Activated CD4-positive, alpha-beta T cell treated with anti-CD3 and anti-CD28 coated beads, Interleukin-2, amount 10 ng/mL, durations not matched to agents 24 days and 14 days (primary cell): ENCODE results near the gene OSBPL10. TPM values are rescaled to one million over a fixed set of nuclear protein-coding genes. Genes with fewer than 3 reads are reported as not detected.
A peak's percentile ranks its signal among the peaks of the same experiment; 100 is the strongest.

Experiments used
- DNase-seq: peaks from one replicate; pipeline ENCODE4 v3.0.0; 2022
- H3K27ac Mint-ChIP-seq: one replicate; pipeline ENCODE4 v1.8.0; 2022; ENCODE audit warnings: mild to moderate bottlenecking, mixed read lengths
- H3K27me3 Mint-ChIP-seq: one replicate; pipeline ENCODE4 v1.8.0; 2022; ENCODE audit warnings: mixed read lengths
- H3K36me3 Mint-ChIP-seq: one replicate; pipeline ENCODE4 v1.8.0; 2022; ENCODE audit warnings: low read depth, mild to moderate bottlenecking, mixed read lengths
- H3K4me1 Mint-ChIP-seq: one replicate; pipeline ENCODE4 v1.8.0; 2021; ENCODE audit warnings: mixed read lengths
- H3K4me3 Mint-ChIP-seq: one replicate; pipeline ENCODE4 v1.8.0; 2022; ENCODE audit warnings: mild to moderate bottlenecking, moderate library complexity, mixed read lengths
- H3K9me3 Mint-ChIP-seq: one replicate; pipeline ENCODE4 v1.8.0; 2021; ENCODE audit warnings: mixed read lengths
- intact Hi-C: fragments of 100-400 bp; cut with micrococcal nuclease; formaldehyde crosslinking; loops from one replicate; pipeline ENCODE4 v1.15.1; 2023
- total RNA-seq: library from RNA; stranded (reverse); gene quantifications from 2 replicates; pipeline ENCODE4 v1.2.3, GENCODE V29; 2022

The OSBPL10 gene
- total RNA-seq, 1 donor from 2014 or later = 14.5 TPM

DNA sequence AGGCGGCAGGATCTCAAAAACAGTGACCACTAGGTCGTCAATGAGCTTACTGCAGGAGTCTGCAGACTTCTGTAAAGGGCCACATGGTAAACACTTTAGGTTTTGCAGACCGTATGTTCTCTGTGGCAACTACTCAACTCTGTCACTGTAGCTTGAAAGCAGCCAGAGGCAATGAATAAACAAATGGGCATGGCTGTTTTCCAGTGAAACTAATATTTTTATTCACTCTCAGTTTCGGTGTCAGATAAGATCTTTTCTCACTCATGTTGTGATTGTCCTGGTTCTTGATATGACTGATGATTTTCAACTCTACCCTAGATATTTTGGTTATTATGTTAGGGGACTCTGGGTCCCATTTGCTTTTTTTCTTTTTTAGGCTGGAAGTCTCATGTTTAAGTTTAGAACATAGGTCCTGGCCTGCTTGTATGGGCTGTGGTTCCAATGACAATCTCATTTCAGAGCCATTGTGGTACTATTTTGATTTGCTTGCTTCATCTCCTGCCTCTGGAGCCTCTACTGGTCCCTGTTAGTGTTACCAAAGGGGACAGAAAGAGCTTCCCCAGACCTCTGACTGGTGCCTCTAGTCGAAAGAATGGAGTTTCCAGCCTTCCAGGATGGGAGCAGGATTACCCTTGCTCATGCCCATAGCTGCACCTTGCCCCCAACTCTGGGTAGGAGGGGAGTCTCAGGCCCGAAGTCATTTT, 226.3 kb downstream of the OSBPL10 start:
- peaks cover 2% of the 10 kb centered on the region for H3K36me3 Mint-ChIP-seq
- intact Hi-C loops = loop anchor here (1.0 to 10.0 kb wide), 10 partner anchors 50 to 1130 kb away; no protein-coding TSS in a partner anchor
- H3K4me1 Mint-ChIP-seq = peaks cover 49% of the 10 kb centered on the region
- H3K27ac Mint-ChIP-seq = peak overlapping the region; percentile 95
- no peaks in the 10 kb centered on the region for H3K27me3 Mint-ChIP-seq
- peak overlapping the region; percentile 68 for H3K4me3 Mint-ChIP-seq
- no peaks in the 10 kb centered on the region for H3K9me3 Mint-ChIP-seq
- peak; percentile 65 for DNase-seq

DNA sequence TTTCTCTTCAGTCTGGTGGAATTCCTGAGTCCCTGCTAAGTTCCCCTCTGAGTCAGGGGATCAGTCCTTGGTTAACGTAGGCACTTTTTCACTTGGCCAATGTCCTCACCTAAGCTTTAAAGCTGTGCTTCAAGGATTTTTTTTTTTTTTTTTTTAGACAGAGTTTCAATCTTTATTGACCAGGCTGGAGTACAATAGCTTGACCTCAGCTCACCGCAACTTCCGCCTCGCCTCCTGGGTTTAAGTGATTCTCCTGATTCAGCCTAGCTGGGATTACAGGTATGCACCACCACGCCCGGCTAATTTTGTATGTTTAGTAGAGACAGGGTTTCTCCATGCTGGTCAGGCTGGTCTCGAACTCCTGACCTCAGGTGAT, 228.0 kb downstream of the OSBPL10 start:
- H3K27me3 Mint-ChIP-seq = no peaks in the 10 kb centered on the region
- peaks cover 2% of the 10 kb centered on the region for H3K36me3 Mint-ChIP-seq
- no peak for DNase-seq
- H3K4me1 Mint-ChIP-seq = peaks cover 45% of the 10 kb centered on the region
- intact Hi-C loops = loop anchor here (10.0 kb wide), 4 partner anchors 298 to 1128 kb away; no protein-coding TSS in a partner anchor
- no peak overlapping the region for H3K4me3 Mint-ChIP-seq
- H3K9me3 Mint-ChIP-seq = no peaks in the 10 kb centered on the region
- no peak overlapping the region for H3K27ac Mint-ChIP-seq

DNA sequence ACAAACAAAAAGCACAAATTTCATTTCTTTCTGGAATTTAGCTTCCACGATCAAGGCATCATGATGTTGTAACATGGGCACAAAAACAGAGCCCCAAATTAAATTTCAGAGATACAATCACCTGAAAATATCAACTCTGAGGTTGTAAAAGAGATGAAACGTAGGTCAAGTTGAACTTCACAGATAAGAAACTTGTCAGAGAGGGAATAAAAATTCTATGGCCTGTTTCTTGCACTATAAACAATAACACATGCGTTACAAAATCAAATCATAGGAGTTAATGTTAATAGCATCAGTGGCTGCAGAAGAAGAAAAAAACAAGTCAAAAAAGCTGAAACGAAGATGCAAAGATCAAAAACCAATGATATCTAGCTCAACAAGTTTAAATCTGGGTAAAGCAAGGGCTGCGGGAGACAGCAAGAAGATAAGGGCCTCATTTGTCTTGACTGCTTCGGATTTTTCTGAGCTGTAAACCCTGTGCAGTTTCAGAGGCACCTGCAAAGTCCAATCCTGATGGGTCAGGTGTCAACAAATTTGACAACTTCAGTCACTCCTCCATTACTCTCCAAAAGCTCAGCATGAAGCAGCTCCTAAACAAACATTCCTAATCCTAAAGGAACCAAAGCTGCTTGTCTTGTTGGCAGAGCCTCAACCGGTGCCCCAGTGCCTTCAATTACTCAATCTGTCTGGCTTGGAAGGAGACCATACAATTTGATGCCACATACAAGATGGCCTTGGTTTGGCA, 228.6 kb downstream of the OSBPL10 start:
- H3K27ac Mint-ChIP-seq = no peak overlapping the region
- H3K4me3 Mint-ChIP-seq = no peak overlapping the region
- intact Hi-C loops = loop anchor here (10.0 kb wide), 4 partner anchors 298 to 1128 kb away; no protein-coding TSS in a partner anchor
- peaks cover 2% of the 10 kb centered on the region for H3K36me3 Mint-ChIP-seq
- no peak for DNase-seq
- no peaks in the 10 kb centered on the region for H3K9me3 Mint-ChIP-seq
- H3K27me3 Mint-ChIP-seq = no peaks in the 10 kb centered on the region
- peaks cover 39% of the 10 kb centered on the region for H3K4me1 Mint-ChIP-seq

DNA sequence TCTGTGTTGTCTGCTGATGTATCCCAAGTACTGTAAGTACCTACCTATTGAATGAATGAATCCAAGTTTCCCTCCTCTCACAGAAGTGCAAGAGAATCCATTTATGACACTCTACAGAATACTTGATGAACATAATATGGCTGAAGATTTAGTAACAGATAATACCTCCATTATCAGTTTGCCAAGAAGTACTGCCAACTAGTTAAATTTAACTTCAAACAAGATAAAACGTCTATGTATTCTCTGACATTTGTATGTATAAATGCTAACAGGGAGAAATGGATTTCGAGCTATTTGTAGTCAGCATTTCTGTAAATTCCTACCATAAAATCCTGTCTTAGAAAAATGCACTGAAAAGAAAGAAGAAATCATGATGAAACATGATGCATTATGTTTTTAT, 230.7 kb downstream of the OSBPL10 start:
- Mint-ChIP-seq H3K9me3 (no peaks in the 10 kb centered on the region), H3K4me3 (no peak overlapping the region), H3K27me3 (no peaks in the 10 kb centered on the region), H3K36me3 (peaks cover 2% of the 10 kb centered on the region), H3K27ac (no peak overlapping the region), H3K4me1 (peaks cover 19% of the 10 kb centered on the region)
- intact Hi-C loops = loop anchor here (10.0 kb wide), 4 partner anchors 296 to 1126 kb away; no protein-coding TSS in a partner anchor
- DNase-seq = no peak

DNA sequence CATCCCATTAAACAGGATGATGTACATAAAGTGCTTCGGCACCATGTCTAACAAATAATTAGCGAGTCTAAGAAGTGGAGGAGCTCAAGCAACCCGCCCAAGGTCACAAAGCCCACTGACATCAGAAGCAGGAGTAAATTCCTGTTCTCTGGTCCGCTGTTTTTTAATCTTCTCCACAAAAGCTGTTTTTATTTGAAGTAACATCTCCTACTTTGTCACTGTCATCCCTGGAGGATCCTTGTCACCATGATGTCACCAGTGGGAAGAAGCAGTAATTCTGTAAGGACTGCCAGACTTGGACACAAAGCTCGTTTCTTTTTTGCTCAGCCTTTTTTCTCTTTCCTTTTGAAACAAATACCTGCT, 232.1 kb downstream of the OSBPL10 start:
- intact Hi-C loops = no loop called here
- Mint-ChIP-seq H3K4me1 (peaks cover 6% of the 10 kb centered on the region), H3K27ac (no peak overlapping the region), H3K9me3 (no peaks in the 10 kb centered on the region), H3K27me3 (no peaks in the 10 kb centered on the region), H3K36me3 (peaks cover under 1% of the 10 kb centered on the region), H3K4me3 (no peak overlapping the region)
- no peak for DNase-seq

DNA sequence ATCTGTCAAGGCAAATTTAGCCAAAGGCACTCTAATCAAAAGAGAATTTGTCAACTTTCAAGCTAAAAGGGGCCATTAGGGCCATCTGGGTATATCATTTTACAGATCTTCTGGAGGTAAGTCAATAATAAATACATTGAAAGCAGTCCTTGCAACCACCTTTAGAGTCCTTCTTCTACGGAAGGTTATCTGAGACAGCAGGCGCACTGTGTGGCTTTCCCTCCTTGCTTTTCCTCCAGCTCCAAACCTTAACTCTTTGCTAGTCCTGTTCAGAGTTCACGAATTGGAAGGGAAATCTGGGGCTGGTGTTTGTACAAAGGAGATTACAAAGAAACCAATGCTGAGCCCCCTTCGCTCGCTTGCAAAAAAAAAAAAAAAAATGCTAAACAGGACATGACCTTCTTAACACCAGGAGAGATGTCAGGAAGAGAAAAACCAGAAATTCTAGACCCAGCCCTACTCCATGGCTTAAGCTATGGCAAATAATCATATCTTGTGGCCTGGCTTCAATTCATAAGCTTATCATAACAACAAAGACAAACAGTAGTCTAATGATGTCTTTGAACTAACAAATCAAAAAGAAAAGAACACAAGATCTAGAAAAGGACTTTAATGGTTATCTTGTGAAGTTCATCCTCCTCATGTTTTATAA, 232.7 kb downstream of the OSBPL10 start:
- H3K27ac Mint-ChIP-seq = no peak overlapping the region
- H3K9me3 Mint-ChIP-seq = no peaks in the 10 kb centered on the region
- no peak overlapping the region for H3K4me3 Mint-ChIP-seq
- peaks cover 2% of the 10 kb centered on the region for H3K4me1 Mint-ChIP-seq
- H3K27me3 Mint-ChIP-seq = no peaks in the 10 kb centered on the region
- H3K36me3 Mint-ChIP-seq = no peaks in the 10 kb centered on the region
- intact Hi-C loops = no loop called here
- no peak for DNase-seq

DNA sequence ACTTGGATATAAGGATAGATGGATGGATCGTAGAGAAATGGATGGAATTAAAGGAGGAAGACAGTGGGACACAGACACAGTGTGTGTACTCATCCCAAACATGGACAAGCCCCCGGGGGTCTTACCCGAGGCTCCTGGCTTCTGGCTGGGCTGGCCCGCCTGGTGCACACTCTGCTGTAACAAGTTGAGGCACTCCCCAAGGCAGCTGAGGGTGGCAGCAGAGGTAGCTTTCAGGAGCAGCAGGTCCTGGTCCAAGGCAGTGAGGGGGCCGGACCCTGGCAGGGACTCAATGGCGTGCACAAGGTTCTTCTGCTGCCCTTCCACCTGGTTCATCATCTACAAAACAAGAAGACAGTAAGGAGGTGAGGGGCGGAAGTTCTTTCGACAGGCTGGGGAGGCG, 233.3 kb downstream of the OSBPL10 start:
- Mint-ChIP-seq H3K36me3 (no peaks in the 10 kb centered on the region), H3K4me3 (no peak overlapping the region), H3K4me1 (no peaks in the 10 kb centered on the region), H3K27me3 (no peaks in the 10 kb centered on the region), H3K27ac (no peak overlapping the region), H3K9me3 (no peaks in the 10 kb centered on the region)
- DNase-seq = no peak
- intact Hi-C loops = no loop called here

DNA sequence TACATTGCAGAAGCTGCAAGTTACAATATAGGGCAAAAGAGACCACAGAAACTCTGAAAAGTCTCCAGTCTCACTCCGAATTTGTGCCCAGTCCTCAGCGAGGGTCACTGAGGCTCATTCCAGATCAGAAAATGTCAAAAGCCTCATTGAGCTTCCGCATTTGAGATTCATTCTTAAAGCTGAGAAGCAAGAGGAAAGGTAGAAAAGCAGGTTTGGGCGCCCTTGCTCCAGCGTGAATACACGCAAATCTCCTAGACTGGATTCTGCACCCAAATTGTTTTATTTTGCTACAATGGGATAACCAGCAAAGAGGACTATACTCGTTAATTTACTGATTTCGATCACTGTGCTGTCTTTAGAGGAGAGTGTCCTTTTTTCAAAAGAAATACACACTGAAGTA, 236.1 kb downstream of the OSBPL10 start:
- H3K9me3 Mint-ChIP-seq = no peaks in the 10 kb centered on the region
- no peaks in the 10 kb centered on the region for H3K27me3 Mint-ChIP-seq
- no peak overlapping the region for H3K27ac Mint-ChIP-seq
- no peaks in the 10 kb centered on the region for H3K4me1 Mint-ChIP-seq
- intact Hi-C loops = no loop called here
- DNase-seq = no peak
- H3K36me3 Mint-ChIP-seq = peaks cover 2% of the 10 kb centered on the region
- H3K4me3 Mint-ChIP-seq = no peak overlapping the region

DNA sequence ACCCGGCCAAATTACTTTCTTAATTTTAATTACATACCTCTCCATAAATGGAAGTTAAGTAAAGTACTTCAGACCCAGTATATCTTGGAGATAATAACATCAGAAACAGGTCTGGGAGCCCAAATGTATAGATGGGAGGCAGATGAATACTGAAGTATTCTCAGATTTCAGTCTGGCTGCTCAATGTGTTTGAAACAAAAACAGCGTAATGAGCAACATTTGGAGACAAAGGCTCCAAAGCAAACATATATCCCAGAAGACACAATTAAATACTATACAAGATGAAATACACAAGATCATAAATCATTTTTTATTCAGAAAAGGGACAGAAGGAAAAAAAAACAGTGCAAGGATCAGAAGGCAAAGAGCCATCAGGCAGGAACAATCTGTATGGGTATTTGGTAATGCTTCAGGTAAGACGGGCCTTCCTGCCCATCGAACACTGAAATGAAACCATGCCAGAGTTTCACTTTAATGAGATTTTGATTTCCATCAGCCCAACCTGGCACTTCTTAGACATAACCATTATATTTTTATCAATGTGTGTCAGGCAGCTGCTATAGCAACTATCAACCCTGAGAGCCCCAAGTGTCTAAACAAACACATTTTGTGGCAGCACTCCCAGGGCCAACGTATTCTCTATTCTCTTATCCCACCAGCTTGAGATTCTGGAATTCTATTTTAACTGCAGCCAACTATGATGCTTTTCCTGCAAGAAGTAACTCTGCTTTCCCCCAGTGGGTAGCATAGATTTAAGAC, 237.6 kb downstream of the OSBPL10 start:
- no peak overlapping the region for H3K27ac Mint-ChIP-seq
- H3K4me1 Mint-ChIP-seq = no peaks in the 10 kb centered on the region

DNA sequence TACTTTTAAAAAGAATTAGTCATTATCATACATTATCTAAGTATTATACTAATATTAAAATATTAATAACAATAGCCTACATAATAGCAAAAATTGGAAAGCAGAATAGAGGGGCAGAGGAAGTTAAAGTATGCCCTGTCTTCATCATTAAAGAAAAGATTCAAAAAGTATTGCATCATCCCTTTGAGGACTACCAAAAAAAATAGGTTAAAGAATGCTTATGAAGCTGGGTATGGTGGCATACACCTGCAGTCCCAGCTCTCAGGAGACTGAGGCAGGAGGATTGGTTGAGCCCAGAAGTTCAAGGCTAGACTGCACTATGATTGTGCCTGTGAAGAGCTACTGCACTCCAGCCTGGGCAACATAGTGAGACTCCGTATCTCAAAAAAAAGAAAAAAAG, 240.7 kb downstream of the OSBPL10 start:
- H3K27me3 Mint-ChIP-seq = no peaks in the 10 kb centered on the region
- intact Hi-C loops = no loop called here
- peaks cover 2% of the 10 kb centered on the region for H3K36me3 Mint-ChIP-seq
- no peaks in the 10 kb centered on the region for H3K9me3 Mint-ChIP-seq
- no peaks in the 10 kb centered on the region for H3K4me1 Mint-ChIP-seq
- no peak overlapping the region for H3K4me3 Mint-ChIP-seq
- DNase-seq = no peak
- no peak overlapping the region for H3K27ac Mint-ChIP-seq

More for the DNA sequence above, 237.6 kb downstream of the OSBPL10 start:
- no peak for DNase-seq
- Mint-ChIP-seq H3K27me3 (no peaks in the 10 kb centered on the region), H3K36me3 (peaks cover 2% of the 10 kb centered on the region), H3K4me3 (no peak overlapping the region), H3K9me3 (no peaks in the 10 kb centered on the region)
- intact Hi-C loops = no loop called here

DNA sequence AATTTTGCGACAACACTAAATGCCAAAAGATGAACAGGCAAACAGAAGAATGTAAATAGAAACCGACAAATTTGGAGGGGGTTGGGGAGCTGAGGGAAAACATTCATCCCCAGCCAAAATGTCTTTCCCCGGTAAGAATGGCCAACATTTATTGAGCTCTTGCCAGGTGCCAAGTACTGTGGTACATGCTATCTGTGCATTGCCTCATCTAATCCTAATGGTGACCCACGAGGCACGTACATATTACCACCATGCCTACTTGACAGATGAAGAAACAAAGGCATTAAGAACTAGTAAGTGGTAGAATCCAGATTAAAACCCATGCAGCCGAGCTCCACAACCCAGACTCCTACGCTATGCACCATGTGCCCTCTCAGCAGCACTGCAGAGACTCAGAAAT, 242.7 kb downstream of the OSBPL10 start:
- intact Hi-C loops = no loop called here
- no peak for DNase-seq
- Mint-ChIP-seq H3K36me3 (peaks cover 2% of the 10 kb centered on the region), H3K27ac (no peak overlapping the region), H3K4me3 (no peak overlapping the region), H3K9me3 (no peaks in the 10 kb centered on the region), H3K27me3 (no peaks in the 10 kb centered on the region), H3K4me1 (no peaks in the 10 kb centered on the region)

DNA sequence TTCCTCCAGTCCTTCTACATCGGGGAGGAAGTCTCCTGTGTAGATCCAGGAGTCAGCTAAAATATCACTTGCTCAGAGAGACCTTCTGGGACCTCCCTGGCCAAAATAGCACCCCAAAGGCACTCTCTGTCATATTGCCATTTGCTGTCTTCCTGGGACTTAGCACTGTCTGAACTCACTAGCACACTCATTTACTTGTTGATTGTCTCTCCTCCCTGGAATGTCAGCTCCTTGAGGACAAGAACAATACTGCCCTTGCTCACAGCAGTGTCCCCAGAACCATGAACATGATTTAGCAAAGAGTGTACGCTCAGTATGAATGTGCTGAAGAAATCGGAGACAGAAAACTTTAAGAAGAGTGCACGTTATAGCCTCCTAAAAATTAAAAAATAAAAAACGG, 245.4 kb downstream of the OSBPL10 start:
- H3K27ac Mint-ChIP-seq = no peak overlapping the region
- no peaks in the 10 kb centered on the region for H3K9me3 Mint-ChIP-seq
- H3K4me3 Mint-ChIP-seq = no peak overlapping the region
- no peaks in the 10 kb centered on the region for H3K36me3 Mint-ChIP-seq
- no peaks in the 10 kb centered on the region for H3K4me1 Mint-ChIP-seq
- H3K27me3 Mint-ChIP-seq = no peaks in the 10 kb centered on the region
- DNase-seq = no peak
- intact Hi-C loops = no loop called here

DNA sequence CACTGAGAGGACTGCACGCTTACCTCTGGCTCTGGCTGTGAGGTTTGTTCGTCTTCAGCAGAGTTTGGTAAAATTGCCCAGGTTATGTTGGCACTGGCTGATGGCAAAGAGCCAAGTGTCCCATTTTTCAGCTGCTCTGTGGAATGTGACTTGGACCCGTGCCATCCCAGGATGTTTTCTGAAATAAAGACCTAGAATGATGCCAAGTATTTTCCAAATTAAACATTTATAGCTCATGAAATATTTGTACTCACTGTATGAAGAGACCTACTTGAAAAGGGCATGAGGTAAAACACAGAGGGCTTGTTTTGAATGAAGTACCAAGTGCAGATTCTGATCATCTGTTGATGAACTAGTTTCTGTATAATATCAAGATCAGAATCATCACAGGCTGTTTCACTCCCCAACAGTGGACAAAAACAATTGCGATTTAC, 247.8 kb downstream of the OSBPL10 start:
- Mint-ChIP-seq H3K27ac (no peak overlapping the region), H3K36me3 (no peaks in the 10 kb centered on the region), H3K9me3 (no peaks in the 10 kb centered on the region), H3K4me3 (no peak overlapping the region), H3K27me3 (no peaks in the 10 kb centered on the region), H3K4me1 (no peaks in the 10 kb centered on the region)
- no peak for DNase-seq
- intact Hi-C loops = no loop called here
